ENCODE measurements around the gene STX2.

- TF ChIP-seq CTCF (IDR thresholded peaks at IDR 0.05) (no peak), POLR2A (IDR thresholded peaks at IDR 0.05) (no peak)
These were observed 93.1 kb downstream of the STX2 start for GRCh38 chr12:130745921-130746320.
